ENCODE data around the gene CNPY3. TPM values are rescaled to one million over a fixed set of nuclear protein-coding genes. Genes with fewer than 3 reads are reported as not detected.
"Not testable (repeated sequence)": the region's sequence is repeated elsewhere in the genome, so short reads cannot be mapped to it uniquely, and the experiment has no call there.

The CNPY3 gene
- total RNA-seq, 4 donors from 2014 or later, result 23.2 to 130 (median 39.1) TPM

- no peak overlapping the region for H3K27ac ChIP-seq
- H3K4me3 ChIP-seq, result no peak overlapping the region
- H3K27me3 ChIP-seq, result no peaks in the 10 kb centered on the region
- no peak for DNase-seq
- intact Hi-C loops (cut with DNase I; ENCODE audit: low total_unique reads), result loop anchor here (5.0 kb wide), 1 partner anchor 242 kb away; no protein-coding TSS in a partner anchor
- H3K36me3 ChIP-seq, result no peaks in the 10 kb centered on the region
- no peaks in the 10 kb centered on the region for H3K9me3 ChIP-seq
- no peak for TF ChIP-seq POLR2A (IDR thresholded peaks at IDR 0.05)
- TF ChIP-seq, protein P1, sequence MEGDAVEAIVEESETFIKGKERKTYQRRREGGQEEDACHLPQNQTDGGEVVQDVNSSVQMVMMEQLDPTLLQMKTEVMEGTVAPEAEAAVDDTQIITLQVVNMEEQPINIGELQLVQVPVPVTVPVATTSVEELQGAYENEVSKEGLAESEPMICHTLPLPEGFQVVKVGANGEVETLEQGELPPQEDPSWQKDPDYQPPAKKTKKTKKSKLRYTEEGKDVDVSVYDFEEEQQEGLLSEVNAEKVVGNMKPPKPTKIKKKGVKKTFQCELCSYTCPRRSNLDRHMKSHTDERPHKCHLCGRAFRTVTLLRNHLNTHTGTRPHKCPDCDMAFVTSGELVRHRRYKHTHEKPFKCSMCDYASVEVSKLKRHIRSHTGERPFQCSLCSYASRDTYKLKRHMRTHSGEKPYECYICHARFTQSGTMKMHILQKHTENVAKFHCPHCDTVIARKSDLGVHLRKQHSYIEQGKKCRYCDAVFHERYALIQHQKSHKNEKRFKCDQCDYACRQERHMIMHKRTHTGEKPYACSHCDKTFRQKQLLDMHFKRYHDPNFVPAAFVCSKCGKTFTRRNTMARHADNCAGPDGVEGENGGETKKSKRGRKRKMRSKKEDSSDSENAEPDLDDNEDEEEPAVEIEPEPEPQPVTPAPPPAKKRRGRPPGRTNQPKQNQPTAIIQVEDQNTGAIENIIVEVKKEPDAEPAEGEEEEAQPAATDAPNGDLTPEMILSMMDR (IDR thresholded peaks at IDR 0.05), result no peak
- H3K4me1 ChIP-seq, result no peaks in the 10 kb centered on the region
These were observed 29.4 kb upstream of the CNPY3 start for GRCh38 chr6:42899871-42900270.

DNA sequence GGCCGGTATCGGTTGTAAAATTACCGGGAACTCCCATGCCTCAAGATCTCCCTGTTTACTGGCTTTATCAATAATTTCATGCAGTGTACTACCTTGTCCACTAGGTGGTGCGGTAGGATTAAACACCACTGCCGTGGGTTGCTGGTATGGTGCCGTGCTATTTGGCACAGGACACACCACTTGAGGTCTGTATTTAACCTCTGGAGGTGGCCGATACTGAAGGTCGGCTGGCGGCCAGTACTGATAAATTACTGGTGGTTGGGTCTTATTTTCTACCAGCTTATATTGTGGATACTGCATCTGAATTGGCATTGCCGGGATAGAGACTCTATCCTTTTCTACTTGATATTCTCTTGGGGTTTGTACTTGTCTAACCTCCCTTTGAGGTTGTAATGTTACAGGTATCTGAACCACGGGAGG lies 27.7 kb upstream of the CNPY3 start:
- peak overlapping the region in 1 of 2 donors; percentile 20 for H3K4me3 ChIP-seq
- no peaks in the 10 kb centered on the region for H3K9me3 ChIP-seq
- no peaks in the 10 kb centered on the region for H3K27me3 ChIP-seq
- peak overlapping the region in 1 of 2 donors; percentile 12 for H3K27ac ChIP-seq
- H3K36me3 ChIP-seq, result no peaks in the 10 kb centered on the region
- no peak for TF ChIP-seq POLR2A (IDR thresholded peaks at IDR 0.05)
- TF ChIP-seq, protein P1 (IDR thresholded peaks at IDR 0.05), result peak; percentile 88 to 95 (median 92)
- DNase-seq, result peak; percentile 74 to 84
- no peaks in the 10 kb centered on the region for H3K4me1 ChIP-seq
- intact Hi-C loops (cut with DNase I; ENCODE audit: low total_unique reads), result loop anchor here (5.0 kb wide), 1 partner anchor 241 kb away; no protein-coding TSS in a partner anchor

DNA sequence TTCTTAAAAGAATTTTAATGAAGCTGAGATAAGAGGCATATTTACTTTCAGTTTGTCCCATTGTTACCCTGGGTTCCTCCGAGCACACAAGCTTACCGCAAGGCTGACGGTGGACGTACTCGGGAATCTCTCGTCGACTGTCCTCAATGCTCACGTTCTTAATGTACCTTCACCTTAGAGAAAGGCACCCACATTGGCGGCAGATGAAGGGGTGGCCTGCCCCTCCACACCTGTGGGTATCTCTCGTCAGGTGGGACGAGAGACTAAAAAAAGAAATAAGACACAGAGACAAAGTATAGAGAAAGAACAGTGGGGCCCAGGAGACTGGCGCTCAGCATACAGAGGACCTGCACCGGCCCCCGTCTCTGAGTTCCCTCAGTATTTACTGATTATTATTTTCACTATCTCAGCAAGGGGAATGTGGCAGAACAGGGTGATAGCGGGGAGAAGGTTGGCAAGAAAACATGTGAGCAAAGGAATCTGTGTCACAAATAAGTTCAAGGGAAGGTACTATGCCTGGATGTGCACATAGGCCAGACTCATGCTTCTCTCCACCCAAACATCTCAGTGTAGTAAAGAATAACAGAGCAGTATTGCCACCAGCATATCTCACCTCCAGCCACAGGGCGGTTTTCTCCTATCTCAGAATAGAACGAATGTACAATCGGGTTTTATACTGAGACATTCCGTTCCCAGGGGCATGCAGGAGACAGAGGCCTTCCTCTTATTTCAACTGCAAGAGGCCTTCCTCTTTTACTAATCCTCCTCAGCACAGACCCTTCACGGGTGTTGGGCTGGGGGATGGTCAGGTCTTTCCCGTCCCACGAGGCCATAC lies 26.6 kb upstream of the CNPY3 start:
- intact Hi-C loops (cut with DNase I; ENCODE audit: low total_unique reads), result loop anchor here (5.0 kb wide), 1 partner anchor 240 kb away; no protein-coding TSS in a partner anchor
- not testable (repeated sequence) for H3K9me3 ChIP-seq, DNase-seq, H3K4me3 ChIP-seq, H3K4me1 ChIP-seq, H3K36me3 ChIP-seq, H3K27me3 ChIP-seq
- H3K27ac ChIP-seq, result peak overlapping the region; percentile 12 to 45

DNA sequence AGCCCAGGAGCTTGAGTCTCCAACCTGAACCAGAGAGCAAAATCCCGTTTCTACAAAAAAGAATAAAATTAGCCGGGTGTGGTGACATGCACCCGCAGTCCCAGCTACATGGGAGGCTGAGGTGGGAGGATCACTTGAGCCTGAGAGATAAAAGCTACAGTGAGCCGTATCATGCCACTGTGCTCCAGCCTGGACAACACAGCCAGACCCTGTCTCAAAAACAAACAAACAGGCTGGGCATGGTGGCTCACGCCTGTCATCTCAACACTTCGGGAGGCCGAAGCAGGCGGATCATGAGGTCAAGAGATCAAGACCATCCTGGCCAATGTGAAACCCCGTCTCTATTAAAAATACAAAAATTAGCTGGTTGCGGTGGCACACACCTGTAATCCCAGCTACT lies 24.8 kb upstream of the CNPY3 start:
- TF ChIP-seq POLR2A (IDR thresholded peaks at IDR 0.05), result no peak
- TF ChIP-seq, protein P1 (IDR thresholded peaks at IDR 0.05), result no peak
- no peaks in the 10 kb centered on the region for H3K27me3 ChIP-seq
- H3K36me3 ChIP-seq, result no peaks in the 10 kb centered on the region
- H3K27ac ChIP-seq, result no peak overlapping the region
- intact Hi-C loops (cut with DNase I; ENCODE audit: low total_unique reads), result loop anchor here (5.0 kb wide), 1 partner anchor 238 kb away; no protein-coding TSS in a partner anchor
- H3K4me1 ChIP-seq, result no peaks in the 10 kb centered on the region
- no peak overlapping the region for H3K4me3 ChIP-seq
- DNase-seq, result no peak
- no peaks in the 10 kb centered on the region for H3K9me3 ChIP-seq

DNA sequence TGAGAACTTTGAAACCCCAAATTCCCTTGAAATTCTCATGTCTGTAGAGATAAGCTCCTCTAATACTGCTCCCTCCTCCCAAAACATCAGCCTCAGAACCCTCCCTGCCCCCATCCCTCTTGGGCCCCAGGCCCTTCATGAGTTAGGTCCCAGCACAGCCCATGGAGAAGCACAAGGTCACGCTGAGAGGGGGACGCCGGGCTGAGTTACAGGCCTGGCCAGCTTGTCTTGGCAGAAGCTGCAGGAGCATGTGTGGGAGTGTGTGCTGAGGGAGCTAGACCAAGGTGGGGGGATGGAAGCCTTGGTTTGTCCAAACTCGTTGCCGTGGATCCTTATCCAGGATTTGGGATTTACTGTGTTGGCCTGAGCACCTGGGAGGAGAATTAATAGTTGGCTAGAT lies 21.9 kb upstream of the CNPY3 start:
- Histone ChIP-seq H3K36me3 (no peaks in the 10 kb centered on the region), H3K27me3 (peaks cover 0 to 6% of the 10 kb centered on the region in 2 donors), H3K4me3 (no peak overlapping the region), H3K9me3 (no peaks in the 10 kb centered on the region), H3K27ac (peak overlapping the region; percentile 23 to 56), H3K4me1 (peaks cover 0 to 6% of the 10 kb centered on the region in 2 donors)
- intact Hi-C loops (cut with DNase I; ENCODE audit: low total_unique reads), result no loop called here
- DNase-seq, result peak; percentile 74 to 80
- TF ChIP-seq, protein P1 (IDR thresholded peaks at IDR 0.05), result no peak
- TF ChIP-seq POLR2A (IDR thresholded peaks at IDR 0.05), result no peak

Data from uterus (tissue), 4 donors.